ENCODE measurements around the gene COLEC11.

- TF ChIP-seq CTCF (IDR thresholded peaks at IDR 0.05 in 8 of 11, conservative IDR thresholded peaks at IDR 0.05 in 3 of 11) (no peak), POLR2AphosphoS5 (IDR thresholded peaks at IDR 0.05) (peak in 1 of 3 donors; percentile 55)
Observed at GRCh38 chr2:3635171-3635974, 40.5 kb downstream of the COLEC11 start.

Data from spleen (tissue), 7 donors.